Suprapubic skin (tissue), 4 donors: Measurements from ENCODE around the gene FRMD1. TPM values are rescaled to one million over a fixed set of nuclear protein-coding genes. Genes with fewer than 3 reads are reported as not detected.

ENCODE experiments used
- DNase-seq, 2 donors: peaks; one replicate each; pipeline ENCODE4 v3.0.0-alpha.2; 2019; ENCODE audit warnings: low spot score in 2 of 2
- H3K27ac ChIP-seq: fragments of 200-600 bp; sonication (generic); one replicate; pipeline ENCODE4 v1.5.1; 2019
- H3K27me3 ChIP-seq: fragments of 200-600 bp; sonication (generic); one replicate; pipeline ENCODE4 v1.5.1; 2019
- H3K36me3 ChIP-seq: fragments of 200-600 bp; sonication (generic); one replicate; pipeline ENCODE4 v1.5.1; 2019
- H3K4me1 ChIP-seq: fragments of 200-600 bp; sonication (generic); one replicate; pipeline ENCODE4 v1.5.1; 2019
- H3K4me3 ChIP-seq: fragments of 200-600 bp; sonication (generic); one replicate; pipeline ENCODE4 v1.5.1; 2019; ENCODE audit warnings: mild to moderate bottlenecking
- H3K9me3 ChIP-seq: fragments of 200-600 bp; sonication (generic); one replicate; pipeline ENCODE4 v1.5.1; 2019
- EP300 ChIP-seq: sonication (generic); formaldehyde crosslinking; IDR thresholded peaks from one replicate; pipeline ENCODE4 v1.6.1; 2017; ENCODE audit warnings: antibody characterized with exemption
- POLR2A ChIP-seq, 2 donors: fragments of 450-650 bp; IDR thresholded peaks; one replicate each; pipeline ENCODE4 v1.6.1; 2017; ENCODE audit warnings: antibody characterized with exemption in 2 of 2, mild to moderate bottlenecking in 2 of 2, moderate library complexity in 2 of 2
- POLR2AphosphoS5 ChIP-seq, 3 donors: sonication (generic); formaldehyde crosslinking; IDR thresholded peaks; one replicate each; pipeline ENCODE4 v1.6.1; 2017; ENCODE audit warnings: antibody characterized with exemption in 3 of 3
- WGBS: methylation state at CpG from one replicate; pipeline ENCODE4 v1.1.5; 2018; 5-methylcytosine and 5-hydroxymethylcytosine counted together
- total RNA-seq, 4 donors: library from RNA; depleted of rRNA; stranded (reverse); fragments of >200 nt; gene quantifications; one replicate each; pipeline ENCODE4 v1.1.0, GENCODE V29; 2016
- TF ChIP-seq, protein P1 (sequence below), 2 donors: fragments of 200-600 bp in 1 of 2; fragments of 450-650 bp in 1 of 2; sonication (generic) in 1 of 2; IDR thresholded peaks; one replicate each; pipeline ENCODE4 v1.5.1; 2016 to 2019; ENCODE audit warnings: antibody characterized with exemption in 2 of 2, mild to moderate bottlenecking in 1 of 2, moderate library complexity in 1 of 2

FRMD1 gene
- total RNA-seq, 4 donors from 2014 or later: 0.64 to 2.6 (median 1.5) TPM

DNA sequence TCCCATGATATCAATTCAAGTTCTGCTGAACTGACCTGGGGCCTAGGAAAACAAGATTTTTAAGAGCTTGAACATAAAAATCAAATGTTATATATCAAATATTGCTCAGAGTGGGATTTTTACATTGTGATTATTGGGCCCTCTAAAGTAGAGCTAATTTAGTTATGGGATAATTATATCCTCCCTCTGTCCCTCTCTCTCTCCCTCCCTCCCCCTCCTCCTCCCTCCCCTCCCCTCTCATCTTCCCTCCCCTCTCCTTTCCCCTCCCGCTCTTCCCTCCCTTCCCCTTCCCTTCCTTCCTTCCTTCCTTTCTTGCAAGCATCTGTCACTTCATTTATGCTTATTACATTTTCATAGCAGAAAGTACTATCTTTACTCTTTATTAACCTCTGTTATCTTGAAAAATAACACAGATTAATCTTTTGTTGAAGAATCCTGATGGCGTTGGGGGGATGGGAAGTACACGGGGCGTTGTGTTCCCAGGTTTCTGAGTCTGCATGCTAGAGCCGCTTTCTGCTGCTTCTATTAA is 48.7 kb downstream of the FRMD1 start:
- Histone ChIP-seq H3K4me3 (no peak overlapping the region), H3K4me1 (peaks cover 17% of the 10 kb centered on the region), H3K36me3 (no peaks in the 10 kb centered on the region), H3K27ac (no peak overlapping the region), H3K27me3 (no peaks in the 10 kb centered on the region), H3K9me3 (no peaks in the 10 kb centered on the region)
- 77% methylated on average over 5 of the region's 5 CpGs for WGBS
- no peak for DNase-seq
- no peak for TF ChIP-seq POLR2AphosphoS5 (IDR thresholded peaks at IDR 0.05)
- TF ChIP-seq EP300: no peak
- no peak for TF ChIP-seq POLR2A (IDR thresholded peaks at IDR 0.05)
- TF ChIP-seq, protein P1, sequence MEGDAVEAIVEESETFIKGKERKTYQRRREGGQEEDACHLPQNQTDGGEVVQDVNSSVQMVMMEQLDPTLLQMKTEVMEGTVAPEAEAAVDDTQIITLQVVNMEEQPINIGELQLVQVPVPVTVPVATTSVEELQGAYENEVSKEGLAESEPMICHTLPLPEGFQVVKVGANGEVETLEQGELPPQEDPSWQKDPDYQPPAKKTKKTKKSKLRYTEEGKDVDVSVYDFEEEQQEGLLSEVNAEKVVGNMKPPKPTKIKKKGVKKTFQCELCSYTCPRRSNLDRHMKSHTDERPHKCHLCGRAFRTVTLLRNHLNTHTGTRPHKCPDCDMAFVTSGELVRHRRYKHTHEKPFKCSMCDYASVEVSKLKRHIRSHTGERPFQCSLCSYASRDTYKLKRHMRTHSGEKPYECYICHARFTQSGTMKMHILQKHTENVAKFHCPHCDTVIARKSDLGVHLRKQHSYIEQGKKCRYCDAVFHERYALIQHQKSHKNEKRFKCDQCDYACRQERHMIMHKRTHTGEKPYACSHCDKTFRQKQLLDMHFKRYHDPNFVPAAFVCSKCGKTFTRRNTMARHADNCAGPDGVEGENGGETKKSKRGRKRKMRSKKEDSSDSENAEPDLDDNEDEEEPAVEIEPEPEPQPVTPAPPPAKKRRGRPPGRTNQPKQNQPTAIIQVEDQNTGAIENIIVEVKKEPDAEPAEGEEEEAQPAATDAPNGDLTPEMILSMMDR (IDR thresholded peaks at IDR 0.05): no peak

DNA sequence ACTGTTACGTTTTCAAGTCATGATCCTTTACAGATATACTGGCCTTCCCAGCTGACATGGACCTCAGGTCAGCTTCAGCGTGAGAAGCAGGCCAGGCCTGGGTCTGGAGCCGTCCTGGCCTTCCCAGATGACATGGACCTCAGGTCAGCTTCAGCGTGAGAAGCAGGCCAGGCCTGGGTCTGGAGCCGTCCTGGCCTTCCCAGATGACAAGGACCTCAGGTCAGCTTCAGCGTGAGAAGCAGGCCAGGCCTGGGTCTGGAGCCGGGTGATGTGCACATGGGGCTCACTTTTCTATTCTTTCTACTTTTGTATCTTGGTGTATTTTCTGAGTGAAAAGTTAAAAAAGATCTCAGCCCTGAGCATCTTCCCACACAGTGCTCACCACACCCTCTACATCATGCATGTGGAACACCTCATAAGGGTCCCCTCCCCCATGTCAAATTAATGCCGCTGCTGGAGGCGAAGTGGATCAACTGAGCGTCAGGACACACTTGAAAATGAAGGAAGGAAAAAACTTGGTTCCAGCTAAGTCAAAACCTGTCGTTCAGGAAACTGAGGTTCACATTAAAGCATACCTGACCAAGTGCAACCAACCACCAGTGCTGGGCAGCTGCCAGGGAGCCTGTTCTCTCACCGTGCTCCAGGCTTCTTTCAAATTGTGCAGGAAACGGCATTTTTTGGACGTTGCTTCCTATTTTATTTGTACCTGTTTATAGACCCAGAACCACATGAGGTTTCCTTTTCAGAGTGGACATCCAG is 49.4 kb downstream of the FRMD1 start:
- no peak for DNase-seq
- TF ChIP-seq POLR2A (IDR thresholded peaks at IDR 0.05) (no peak), EP300 (no peak), POLR2AphosphoS5 (IDR thresholded peaks at IDR 0.05) (no peak)
- TF ChIP-seq, protein P1 (IDR thresholded peaks at IDR 0.05): no peak
- Histone ChIP-seq H3K36me3 (no peaks in the 10 kb centered on the region), H3K4me1 (peaks cover 13% of the 10 kb centered on the region), H3K27ac (no peak overlapping the region), H3K4me3 (no peak overlapping the region), H3K27me3 (no peaks in the 10 kb centered on the region), H3K9me3 (no peaks in the 10 kb centered on the region)
- 81% methylated on average over 14 of the region's 14 CpGs for WGBS

GRCh38 chr6:168028181-168028580 is 50.8 kb downstream of the FRMD1 start:
- Histone ChIP-seq H3K36me3 (no peaks in the 10 kb centered on the region), H3K27ac (no peak overlapping the region), H3K9me3 (no peaks in the 10 kb centered on the region), H3K27me3 (no peaks in the 10 kb centered on the region), H3K4me3 (no peak overlapping the region), H3K4me1 (peaks cover 13% of the 10 kb centered on the region)
- no peak for TF ChIP-seq POLR2A (IDR thresholded peaks at IDR 0.05)
- no peak for TF ChIP-seq POLR2AphosphoS5 (IDR thresholded peaks at IDR 0.05)
- TF ChIP-seq, protein P1 (IDR thresholded peaks at IDR 0.05): no peak
- TF ChIP-seq EP300: no peak
- no peak for DNase-seq
- WGBS: 93% methylated on average over 9 of the region's 9 CpGs

- Histone ChIP-seq H3K4me3 (no peak overlapping the region), H3K9me3 (no peaks in the 10 kb centered on the region), H3K4me1 (peaks cover 13% of the 10 kb centered on the region), H3K27ac (no peak overlapping the region), H3K27me3 (no peaks in the 10 kb centered on the region), H3K36me3 (no peaks in the 10 kb centered on the region)
- TF ChIP-seq POLR2AphosphoS5 (IDR thresholded peaks at IDR 0.05): no peak
- no peak for TF ChIP-seq EP300
- TF ChIP-seq, protein P1 (IDR thresholded peaks at IDR 0.05): no peak
- no peak for TF ChIP-seq POLR2A (IDR thresholded peaks at IDR 0.05)
- no peak for DNase-seq
- WGBS: 97% methylated on average over 16 of the region's 16 CpGs
Measured at GRCh38 chr6:168027521-168027920, 51.5 kb downstream of the FRMD1 start.

- TF ChIP-seq EP300 (no peak), POLR2A (IDR thresholded peaks at IDR 0.05) (no peak), POLR2AphosphoS5 (IDR thresholded peaks at IDR 0.05) (no peak)
- TF ChIP-seq, protein P1 (IDR thresholded peaks at IDR 0.05): no peak
- no peaks in the 10 kb centered on the region for H3K9me3 ChIP-seq
- peaks cover 12% of the 10 kb centered on the region for H3K4me1 ChIP-seq
- DNase-seq: no peak
- no peak overlapping the region for H3K27ac ChIP-seq
- no peak overlapping the region for H3K4me3 ChIP-seq
- WGBS: 91% methylated on average over 9 of the region's 9 CpGs
- H3K27me3 ChIP-seq: no peaks in the 10 kb centered on the region
- H3K36me3 ChIP-seq: no peaks in the 10 kb centered on the region
Measured at GRCh38 chr6:168026925-168027324, 52.1 kb downstream of the FRMD1 start.
